ENCODE results near the gene FHDC1.

FHDC1 gene

DNA sequence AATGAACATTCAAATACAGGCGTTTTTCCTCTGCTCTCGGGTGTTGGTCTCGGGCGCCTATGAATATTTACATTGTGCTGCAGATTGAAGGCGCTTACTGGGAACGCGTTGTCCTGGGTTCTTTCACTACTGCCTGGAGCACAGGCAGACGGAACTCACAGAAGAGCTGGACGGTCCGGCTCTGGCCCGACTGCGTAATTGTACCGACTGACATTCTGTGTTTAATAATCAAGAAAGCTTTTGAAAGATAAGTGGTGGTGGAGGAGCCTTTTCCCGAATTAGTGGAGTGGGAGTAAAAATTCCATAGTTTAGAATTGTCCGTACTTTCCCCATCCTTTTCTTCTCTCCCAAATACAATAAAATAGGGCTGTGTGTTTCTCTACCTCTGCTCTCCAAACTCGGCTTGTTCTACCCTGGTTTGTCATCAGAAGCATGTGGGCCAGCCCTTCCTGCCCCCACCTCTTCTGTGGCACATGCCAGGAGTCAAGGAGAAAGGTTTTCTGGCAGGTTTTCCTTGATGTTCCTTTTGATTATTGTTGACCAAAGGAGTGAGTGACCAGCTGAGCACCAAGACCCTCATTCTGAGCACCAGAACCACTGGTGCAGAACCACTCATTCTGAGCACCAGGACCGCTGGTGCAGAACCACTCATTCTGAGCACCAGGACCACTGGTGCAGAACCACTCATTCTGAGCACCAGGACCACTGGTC is 2.3 kb downstream of the FHDC1 start:
- H4K91ac ChIP-seq (ENCODE audit: low read length) = no peak overlapping the region
- no peak overlapping the region for H4K8ac ChIP-seq (ENCODE audit: low read length)
- H3K79me1 ChIP-seq (replicated peaks; ENCODE audit: low read length, poor library complexity, severe bottlenecking) = peaks cover 13% of the 10 kb centered on the region
- H3K4me3 ChIP-seq (ENCODE audit: insufficient read depth in 1 of 2, low read depth in 1 of 2, low read length in 2 of 2) = peak overlapping the region in 1 of 2 experiments; percentile 74
- no peak overlapping the region for H3K18ac ChIP-seq (ENCODE audit: low read depth in 1 of 2, low read length in 2 of 2)
- 65% methylated on average over 13 of the region's 17 CpGs for WGBS
- H3K4me1 ChIP-seq (ENCODE audit: control insufficient read depth, insufficient read depth, low read depth, low read length) = peaks cover 18% of the 10 kb centered on the region
- H3K14ac ChIP-seq (ENCODE audit: low read length in 2 of 2) = no peak overlapping the region
- no peak overlapping the region for H2BK5ac ChIP-seq (ENCODE audit: low read depth, low read length, poor library complexity, severe bottlenecking)
- peak overlapping the region; percentile 83 for H3K4me2 ChIP-seq (ENCODE audit: low read length, poor library complexity, severe bottlenecking)
- H3K9me3 ChIP-seq (ENCODE audit: control insufficient read depth, low read length) = no peaks in the 10 kb centered on the region
- peaks cover 0 to 4% of the 10 kb centered on the region in 2 experiments for H3K36me3 ChIP-seq (ENCODE audit: control insufficient read depth in 1 of 2, insufficient read depth in 2 of 2, low read depth in 1 of 2, low read length in 2 of 2)
- H3K23ac ChIP-seq (ENCODE audit: low read length in 2 of 2) = peak overlapping the region in 1 of 2 experiments; percentile 47
- no peak overlapping the region for H2BK120ac ChIP-seq (ENCODE audit: low read depth, low read length)
- H2BK12ac ChIP-seq (ENCODE audit: low read length in 2 of 2) = no peak overlapping the region
- H2AFZ ChIP-seq (ENCODE audit: low read depth, low read length) = no peak overlapping the region
- DNase-seq = no peak
- peak overlapping the region; percentile 60 for H3K9ac ChIP-seq (ENCODE audit: low read length)
- H3K27ac ChIP-seq (ENCODE audit: low read length, poor library complexity, severe bottlenecking) = no peak overlapping the region
- H3K27me3 ChIP-seq (ENCODE audit: control insufficient read depth in 1 of 2, insufficient read depth in 1 of 2, low read length in 2 of 2) = peaks cover 0 to 66% of the 10 kb centered on the region in 2 experiments
- H2AK5ac ChIP-seq (ENCODE audit: low read length, severe bottlenecking) = peak overlapping the region; percentile 47
- no peak overlapping the region for H2BK15ac ChIP-seq (ENCODE audit: low read depth, poor library complexity, severe bottlenecking)
- H3K4ac ChIP-seq (ENCODE audit: low read depth in 1 of 2, low read length in 2 of 2) = no peak overlapping the region

DNA sequence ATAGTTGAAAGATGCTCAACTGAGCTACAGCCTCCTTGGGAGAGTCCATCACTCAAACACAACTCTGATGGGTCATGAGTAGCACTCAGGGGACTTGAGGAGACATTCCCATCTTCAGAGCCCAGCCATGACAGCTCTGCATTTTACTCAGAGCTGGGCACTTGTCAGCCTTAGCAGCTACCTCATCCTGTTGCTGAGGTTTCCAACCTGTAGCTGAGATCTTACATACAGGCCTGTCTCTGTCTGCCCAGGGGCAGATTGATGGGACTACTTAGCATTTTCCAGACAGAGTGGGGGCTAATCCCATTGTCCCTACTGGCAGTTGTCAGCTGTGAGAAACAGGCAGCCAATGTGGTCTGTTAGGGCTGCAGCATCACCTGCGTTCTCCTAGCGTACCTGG is 3.5 kb downstream of the FHDC1 start:
- Histone ChIP-seq H3K4me3 (ENCODE audit: insufficient read depth in 1 of 2, low read depth in 1 of 2, low read length in 2 of 2) (no peak overlapping the region), H3K9ac (ENCODE audit: low read length) (no peak overlapping the region)
- 96% methylated on average over 2 of the region's 2 CpGs for WGBS

GRCh38 chr4:152940461-152940860 is 4.3 kb downstream of the FHDC1 start:
- Histone ChIP-seq H3K79me1 (replicated peaks; ENCODE audit: low read length, poor library complexity, severe bottlenecking) (peaks cover 19% of the 10 kb centered on the region), H3K4me2 (ENCODE audit: low read length, poor library complexity, severe bottlenecking) (no peak overlapping the region), H2AFZ (ENCODE audit: low read depth, low read length) (no peak overlapping the region), H3K36me3 (ENCODE audit: control insufficient read depth in 1 of 2, insufficient read depth in 2 of 2, low read depth in 1 of 2, low read length in 2 of 2) (peaks cover 0 to 4% of the 10 kb centered on the region in 2 experiments), H3K18ac (ENCODE audit: low read depth in 1 of 2, low read length in 2 of 2) (no peak overlapping the region), H3K9ac (ENCODE audit: low read length) (no peak overlapping the region), H3K9me3 (ENCODE audit: control insufficient read depth, low read length) (no peaks in the 10 kb centered on the region), H4K8ac (ENCODE audit: low read length) (no peak overlapping the region), H2BK5ac (ENCODE audit: low read depth, low read length, poor library complexity, severe bottlenecking) (no peak overlapping the region), H3K14ac (ENCODE audit: low read length in 2 of 2) (no peak overlapping the region), H4K91ac (ENCODE audit: low read length) (no peak overlapping the region), H3K27ac (ENCODE audit: low read length, poor library complexity, severe bottlenecking) (no peak overlapping the region), H2BK15ac (ENCODE audit: low read depth, poor library complexity, severe bottlenecking) (no peak overlapping the region), H2AK5ac (ENCODE audit: low read length, severe bottlenecking) (no peak overlapping the region), H2BK12ac (ENCODE audit: low read length in 2 of 2) (no peak overlapping the region), H3K4ac (ENCODE audit: low read depth in 1 of 2, low read length in 2 of 2) (no peak overlapping the region), H3K4me3 (ENCODE audit: insufficient read depth in 1 of 2, low read depth in 1 of 2, low read length in 2 of 2) (no peak overlapping the region), H2BK120ac (ENCODE audit: low read depth, low read length) (no peak overlapping the region), H3K23ac (ENCODE audit: low read length in 2 of 2) (no peak overlapping the region), H3K27me3 (ENCODE audit: control insufficient read depth in 1 of 2, insufficient read depth in 1 of 2, low read length in 2 of 2) (peaks cover 0 to 50% of the 10 kb centered on the region in 2 experiments), H3K4me1 (ENCODE audit: control insufficient read depth, insufficient read depth, low read depth, low read length) (peaks cover 17% of the 10 kb centered on the region)
- no peak for DNase-seq
- 78% methylated on average over 1 of the region's 2 CpGs for WGBS

More for the DNA sequence above, 3.5 kb downstream of the FHDC1 start:
- Histone ChIP-seq H2BK5ac (ENCODE audit: low read depth, low read length, poor library complexity, severe bottlenecking) (no peak overlapping the region), H3K36me3 (ENCODE audit: control insufficient read depth in 1 of 2, insufficient read depth in 2 of 2, low read depth in 1 of 2, low read length in 2 of 2) (peaks cover 0 to 4% of the 10 kb centered on the region in 2 experiments), H3K4me1 (ENCODE audit: control insufficient read depth, insufficient read depth, low read depth, low read length) (peaks cover 18% of the 10 kb centered on the region), H3K4ac (ENCODE audit: low read depth in 1 of 2, low read length in 2 of 2) (no peak overlapping the region), H2BK12ac (ENCODE audit: low read length in 2 of 2) (no peak overlapping the region), H3K27me3 (ENCODE audit: control insufficient read depth in 1 of 2, insufficient read depth in 1 of 2, low read length in 2 of 2) (peaks cover 0 to 59% of the 10 kb centered on the region in 2 experiments), H2BK15ac (ENCODE audit: low read depth, poor library complexity, severe bottlenecking) (no peak overlapping the region), H4K91ac (ENCODE audit: low read length) (no peak overlapping the region), H3K23ac (ENCODE audit: low read length in 2 of 2) (no peak overlapping the region), H3K79me1 (replicated peaks; ENCODE audit: low read length, poor library complexity, severe bottlenecking) (peaks cover 14% of the 10 kb centered on the region), H3K4me2 (ENCODE audit: low read length, poor library complexity, severe bottlenecking) (no peak overlapping the region), H3K27ac (ENCODE audit: low read length, poor library complexity, severe bottlenecking) (no peak overlapping the region), H4K8ac (ENCODE audit: low read length) (no peak overlapping the region), H3K14ac (ENCODE audit: low read length in 2 of 2) (no peak overlapping the region), H3K9me3 (ENCODE audit: control insufficient read depth, low read length) (no peaks in the 10 kb centered on the region), H2BK120ac (ENCODE audit: low read depth, low read length) (no peak overlapping the region), H2AFZ (ENCODE audit: low read depth, low read length) (no peak overlapping the region), H3K18ac (ENCODE audit: low read depth in 1 of 2, low read length in 2 of 2) (no peak overlapping the region), H2AK5ac (ENCODE audit: low read length, severe bottlenecking) (no peak overlapping the region)
- no peak for DNase-seq

DNA sequence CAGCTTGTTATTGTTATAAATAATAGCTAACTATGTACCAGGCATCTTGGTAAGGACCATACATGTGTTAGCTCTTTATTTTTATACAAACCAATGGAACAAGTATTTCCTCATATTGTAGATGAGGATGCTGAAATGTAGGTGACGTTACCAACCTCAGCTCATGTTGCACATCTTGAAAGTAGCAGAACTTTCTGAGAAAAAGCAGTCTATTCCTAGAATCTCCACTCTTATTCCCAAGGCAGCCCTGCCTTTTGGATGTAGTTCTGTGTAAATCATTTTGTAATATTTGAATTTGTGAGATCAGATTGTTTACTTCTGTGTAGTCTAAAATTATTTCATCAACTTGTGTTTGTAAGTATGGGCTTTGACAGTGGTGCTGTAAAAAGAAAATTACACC is 5.3 kb downstream of the FHDC1 start:
- H3K18ac ChIP-seq (ENCODE audit: low read depth in 1 of 2, low read length in 2 of 2) = no peak overlapping the region
- H3K9ac ChIP-seq (ENCODE audit: low read length) = no peak overlapping the region
- no peak overlapping the region for H3K4ac ChIP-seq (ENCODE audit: low read depth in 1 of 2, low read length in 2 of 2)

More for the DNA sequence above, 5.3 kb downstream of the FHDC1 start:
- Histone ChIP-seq H3K27ac (ENCODE audit: low read length, poor library complexity, severe bottlenecking) (no peak overlapping the region), H2AFZ (ENCODE audit: low read depth, low read length) (no peak overlapping the region), H4K91ac (ENCODE audit: low read length) (no peak overlapping the region), H3K23ac (ENCODE audit: low read length in 2 of 2) (no peak overlapping the region), H2BK12ac (ENCODE audit: low read length in 2 of 2) (no peak overlapping the region), H2BK120ac (ENCODE audit: low read depth, low read length) (no peak overlapping the region), H3K4me3 (ENCODE audit: insufficient read depth in 1 of 2, low read depth in 1 of 2, low read length in 2 of 2) (no peak overlapping the region), H3K14ac (ENCODE audit: low read length in 2 of 2) (no peak overlapping the region), H3K79me1 (replicated peaks; ENCODE audit: low read length, poor library complexity, severe bottlenecking) (peaks cover 23% of the 10 kb centered on the region), H4K8ac (ENCODE audit: low read length) (no peak overlapping the region), H3K9me3 (ENCODE audit: control insufficient read depth, low read length) (no peaks in the 10 kb centered on the region), H3K36me3 (ENCODE audit: control insufficient read depth in 1 of 2, insufficient read depth in 2 of 2, low read depth in 1 of 2, low read length in 2 of 2) (peaks cover 0 to 4% of the 10 kb centered on the region in 2 experiments), H3K27me3 (ENCODE audit: control insufficient read depth in 1 of 2, insufficient read depth in 1 of 2, low read length in 2 of 2) (peaks cover 0 to 42% of the 10 kb centered on the region in 2 experiments), H2BK15ac (ENCODE audit: low read depth, poor library complexity, severe bottlenecking) (no peak overlapping the region), H2BK5ac (ENCODE audit: low read depth, low read length, poor library complexity, severe bottlenecking) (no peak overlapping the region), H3K4me2 (ENCODE audit: low read length, poor library complexity, severe bottlenecking) (no peak overlapping the region), H3K4me1 (ENCODE audit: control insufficient read depth, insufficient read depth, low read depth, low read length) (peaks cover 12% of the 10 kb centered on the region), H2AK5ac (ENCODE audit: low read length, severe bottlenecking) (no peak overlapping the region)
- DNase-seq = no peak
- WGBS = no CpG with 5 or more reads among the region's 1 CpG
